Measurements from ENCODE around the gene NDUFA7. TPM values are rescaled to one million over a fixed set of nuclear protein-coding genes. Genes with fewer than 3 reads are reported as not detected.
A peak's percentile ranks its signal among the peaks of the same experiment; 100 is the strongest.

The NDUFA7 gene
- polyA plus RNA-seq, 1 donor from 2014 or later = 37.3 TPM

GRCh38 chr19:8306235-8307054 lies 14.7 kb downstream of the NDUFA7 start:
- no peaks in the 10 kb centered on the region for H3F3A ChIP-seq (ENCODE audit: insufficient read depth, low read length, poor library complexity, severe bottlenecking)
- H3K4me2 ChIP-seq (ENCODE audit: low read length) = no peak overlapping the region
- peaks cover 17% of the 10 kb centered on the region for H3K79me2 ChIP-seq (replicated peaks; ENCODE audit: insufficient read depth, low read length)
- no peaks in the 10 kb centered on the region for H3K36me3 ChIP-seq (ENCODE audit: insufficient read depth, low read length)
- H3K27ac ChIP-seq (ENCODE audit: low read length) = no peak overlapping the region
- H3K27me3 ChIP-seq (ENCODE audit: insufficient read depth, low read depth, low read length) = no peaks in the 10 kb centered on the region
- TF ChIP-seq TAF1 (IDR thresholded peaks at IDR 0.05; ENCODE audit: low read depth) = no peak
- TF ChIP-seq EP300 (conservative IDR thresholded peaks at IDR 0.05; ENCODE audit: poor library complexity, severe bottlenecking) = no peak
- no peak for TF ChIP-seq POLR2AphosphoS5 (IDR thresholded peaks at IDR 0.05)
- no peak for TF ChIP-seq REST (IDR thresholded peaks at IDR 0.05; ENCODE audit: borderline replicate concordance)
- TF ChIP-seq CTCF (IDR thresholded peaks at IDR 0.05; ENCODE audit: poor library complexity, severe bottlenecking) = no peak
- TF ChIP-seq SMC3 (conservative IDR thresholded peaks at IDR 0.05; ENCODE audit: poor library complexity) = no peak
- no peak for TF ChIP-seq EZH2 (IDR thresholded peaks at IDR 0.05; ENCODE audit: borderline replicate concordance, insufficient read depth, low read length, poor library complexity, severe bottlenecking)
- TF ChIP-seq RAD21 (conservative IDR thresholded peaks at IDR 0.05) = no peak
- no peak for TF ChIP-seq MXI1 (conservative IDR thresholded peaks at IDR 0.05; ENCODE audit: poor library complexity, severe bottlenecking)
- H3K4me3 ChIP-seq (ENCODE audit: low read length) = peak overlapping the region; percentile 83
- no peak overlapping the region for H3K9ac ChIP-seq (ENCODE audit: low read length)
- no peaks in the 10 kb centered on the region for H3K9me2 ChIP-seq (ENCODE audit: insufficient read depth, low read length)
- no peaks in the 10 kb centered on the region for H4K20me1 ChIP-seq (ENCODE audit: insufficient read depth)
- H3K9me3 ChIP-seq (ENCODE audit: low read length) = no peaks in the 10 kb centered on the region
- no peak overlapping the region for H2AFZ ChIP-seq (ENCODE audit: low read depth, low read length)

- H3K36me3 ChIP-seq (ENCODE audit: insufficient read depth, low read length) = no peaks in the 10 kb centered on the region
Observed at GRCh38 chr19:8305798-8306197, 15.4 kb downstream of the NDUFA7 start.

More at GRCh38 chr19:8305798-8306197, 15.4 kb downstream of the NDUFA7 start:
- no peak overlapping the region for H2AFZ ChIP-seq (ENCODE audit: low read depth, low read length)
- H3K9ac ChIP-seq (ENCODE audit: low read length) = no peak overlapping the region
- H3F3A ChIP-seq (ENCODE audit: insufficient read depth, low read length, poor library complexity, severe bottlenecking) = no peaks in the 10 kb centered on the region
- H3K4me2 ChIP-seq (ENCODE audit: low read length) = no peak overlapping the region
- H3K9me3 ChIP-seq (ENCODE audit: low read length) = no peaks in the 10 kb centered on the region
- TF ChIP-seq POLR2AphosphoS5 (IDR thresholded peaks at IDR 0.05) (no peak), SMC3 (conservative IDR thresholded peaks at IDR 0.05; ENCODE audit: poor library complexity) (no peak)
- no peak overlapping the region for H3K4me3 ChIP-seq (ENCODE audit: low read length)
- H4K20me1 ChIP-seq (ENCODE audit: insufficient read depth) = no peaks in the 10 kb centered on the region
- peaks cover 17% of the 10 kb centered on the region for H3K79me2 ChIP-seq (replicated peaks; ENCODE audit: insufficient read depth, low read length)
- H3K27me3 ChIP-seq (ENCODE audit: insufficient read depth, low read depth, low read length) = no peaks in the 10 kb centered on the region
- no peaks in the 10 kb centered on the region for H3K9me2 ChIP-seq (ENCODE audit: insufficient read depth, low read length)
- H3K27ac ChIP-seq (ENCODE audit: low read length) = no peak overlapping the region
